ENCODE results near the gene CCND2. TPM values are rescaled to one million over a fixed set of nuclear protein-coding genes. Genes with fewer than 3 reads are reported as not detected.

Gene CCND2
- total RNA-seq, 1 experiment from 2014 or later = 70.9 TPM

- DNase-seq (ENCODE audit: unreplicated experiment) = no peak
- no peak for TF ChIP-seq CTCF (IDR thresholded peaks at IDR 0.05; ENCODE audit: unreplicated experiment)
- Mint-ChIP-seq H3K9me3 (ENCODE audit: unreplicated experiment) (no peaks in the 10 kb centered on the region), H3K27me3 (ENCODE audit: insufficient read depth, unreplicated experiment) (peaks cover 59% of the 10 kb centered on the region), H3K4me1 (ENCODE audit: insufficient read depth, unreplicated experiment) (no peaks in the 10 kb centered on the region), H3K36me3 (ENCODE audit: insufficient read depth, unreplicated experiment) (no peaks in the 10 kb centered on the region), H3K27ac (ENCODE audit: low read depth, unreplicated experiment) (no peak overlapping the region), H3K4me3 (ENCODE audit: unreplicated experiment) (no peak overlapping the region)
- ChIA-PET POLR2A (no interaction called here), CTCF (interaction anchor here (0.6 kb wide), 1 partner anchor 950 kb away, joined by 3 read pairs; no protein-coding TSS in a partner anchor)
- BruUV-seq (replicated peaks) = no TSS peak
- intact Hi-C loops (cut with micrococcal nuclease) = no loop called here
Measured at GRCh38 chr12:4250691-4251090, 22.9 kb upstream of the CCND2 start.

DNA sequence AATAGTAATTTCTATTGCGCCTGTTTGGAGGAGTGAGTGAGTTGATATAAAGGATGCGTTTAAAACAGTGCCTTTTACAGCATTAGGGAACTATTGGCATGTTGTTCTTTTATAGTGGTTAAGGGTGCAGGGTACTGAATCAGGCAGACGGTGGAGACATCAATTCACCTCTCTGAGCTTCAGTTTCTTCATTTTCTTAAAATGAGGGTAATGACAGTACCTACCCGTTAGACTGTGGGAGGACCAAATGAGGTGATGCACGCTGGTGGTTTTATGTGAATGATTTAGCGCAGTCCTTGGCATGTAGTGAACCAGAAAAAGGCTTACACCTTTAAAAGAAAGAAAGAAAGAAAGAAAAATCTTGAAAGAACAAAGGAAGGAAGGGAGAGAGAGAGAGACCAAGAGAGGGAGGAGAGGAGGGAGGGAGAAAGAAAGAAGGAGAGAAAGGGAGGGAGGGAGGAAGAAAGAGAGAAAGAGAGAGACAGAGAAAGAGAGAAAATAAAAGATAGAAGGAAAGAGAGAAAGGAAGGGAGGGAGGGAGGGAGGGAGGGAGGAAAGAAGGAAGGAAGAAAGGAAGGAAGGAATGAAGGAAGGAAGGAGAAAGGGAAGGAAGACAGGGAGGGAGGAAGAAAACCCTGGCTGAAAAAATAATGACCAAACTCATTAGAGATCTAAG lies 22.2 kb upstream of the CCND2 start:
- no peak for TF ChIP-seq CTCF (IDR thresholded peaks at IDR 0.05; ENCODE audit: unreplicated experiment)
- Mint-ChIP-seq H3K4me3 (ENCODE audit: unreplicated experiment) (no peak overlapping the region), H3K27me3 (ENCODE audit: insufficient read depth, unreplicated experiment) (peaks cover 59% of the 10 kb centered on the region), H3K36me3 (ENCODE audit: insufficient read depth, unreplicated experiment) (no peaks in the 10 kb centered on the region), H3K4me1 (ENCODE audit: insufficient read depth, unreplicated experiment) (no peaks in the 10 kb centered on the region), H3K27ac (ENCODE audit: low read depth, unreplicated experiment) (no peak overlapping the region), H3K9me3 (ENCODE audit: unreplicated experiment) (no peaks in the 10 kb centered on the region)
- no peak for DNase-seq (ENCODE audit: unreplicated experiment)
- ChIA-PET POLR2A (no interaction called here), CTCF (interaction anchor here (0.6 to 1.7 kb wide), 2 partner anchors 26 to 951 kb away, joined by 3 to 4 read pairs; no protein-coding TSS in a partner anchor)
- intact Hi-C loops (cut with micrococcal nuclease) = no loop called here
- no TSS peak for BruUV-seq (replicated peaks)

DNA sequence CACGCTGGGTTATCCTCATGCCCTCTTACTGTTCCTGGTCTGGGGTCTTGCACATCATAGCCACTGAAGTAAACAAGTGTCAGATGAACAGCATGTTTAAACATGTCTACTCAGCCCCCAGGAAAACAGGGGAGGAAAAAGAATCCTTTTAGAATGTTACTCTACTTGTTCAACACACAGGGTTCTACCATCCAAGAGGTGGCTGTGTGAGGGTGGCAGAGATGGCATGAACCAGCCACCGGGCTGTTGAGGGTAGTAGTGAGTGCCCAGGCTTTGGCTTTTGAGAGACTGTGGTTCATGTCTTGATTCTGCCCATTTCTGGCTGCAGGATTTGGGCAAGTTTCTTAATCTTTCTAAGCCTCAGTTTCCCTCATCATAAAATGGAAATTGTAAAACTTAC lies 21.6 kb upstream of the CCND2 start:
- H3K4me1 Mint-ChIP-seq (ENCODE audit: insufficient read depth, unreplicated experiment) = no peaks in the 10 kb centered on the region
- H3K27ac Mint-ChIP-seq (ENCODE audit: low read depth, unreplicated experiment) = no peak overlapping the region
- CTCF ChIA-PET = interaction anchor here (1.7 kb wide), 1 partner anchor 25 kb away, joined by 4 read pairs; no protein-coding TSS in a partner anchor
- H3K9me3 Mint-ChIP-seq (ENCODE audit: unreplicated experiment) = no peaks in the 10 kb centered on the region
- H3K36me3 Mint-ChIP-seq (ENCODE audit: insufficient read depth, unreplicated experiment) = no peaks in the 10 kb centered on the region
- DNase-seq (ENCODE audit: unreplicated experiment) = no peak
- H3K4me3 Mint-ChIP-seq (ENCODE audit: unreplicated experiment) = no peak overlapping the region
- POLR2A ChIA-PET = no interaction called here
- intact Hi-C loops (cut with micrococcal nuclease) = no loop called here
- no TSS peak for BruUV-seq (replicated peaks)
- no peak for TF ChIP-seq CTCF (IDR thresholded peaks at IDR 0.05; ENCODE audit: unreplicated experiment)
- peaks cover 59% of the 10 kb centered on the region for H3K27me3 Mint-ChIP-seq (ENCODE audit: insufficient read depth, unreplicated experiment)

- BruUV-seq (replicated peaks) = no TSS peak
- CTCF ChIA-PET = interaction anchor here (1.7 kb wide), 1 partner anchor 25 kb away, joined by 4 read pairs; no protein-coding TSS in a partner anchor
- Mint-ChIP-seq H3K36me3 (ENCODE audit: insufficient read depth, unreplicated experiment) (no peaks in the 10 kb centered on the region), H3K4me1 (ENCODE audit: insufficient read depth, unreplicated experiment) (no peaks in the 10 kb centered on the region), H3K27ac (ENCODE audit: low read depth, unreplicated experiment) (no peak overlapping the region), H3K9me3 (ENCODE audit: unreplicated experiment) (no peaks in the 10 kb centered on the region), H3K4me3 (ENCODE audit: unreplicated experiment) (no peak overlapping the region), H3K27me3 (ENCODE audit: insufficient read depth, unreplicated experiment) (peaks cover 59% of the 10 kb centered on the region)
- no peak for DNase-seq (ENCODE audit: unreplicated experiment)
- intact Hi-C loops (cut with micrococcal nuclease) = no loop called here
- TF ChIP-seq CTCF (IDR thresholded peaks at IDR 0.05; ENCODE audit: unreplicated experiment) = no peak
- POLR2A ChIA-PET = no interaction called here
Measured at GRCh38 chr12:4252601-4253000, 21.0 kb upstream of the CCND2 start.
